Measurements from ENCODE around the gene RADX.

Gene RADX

DNA sequence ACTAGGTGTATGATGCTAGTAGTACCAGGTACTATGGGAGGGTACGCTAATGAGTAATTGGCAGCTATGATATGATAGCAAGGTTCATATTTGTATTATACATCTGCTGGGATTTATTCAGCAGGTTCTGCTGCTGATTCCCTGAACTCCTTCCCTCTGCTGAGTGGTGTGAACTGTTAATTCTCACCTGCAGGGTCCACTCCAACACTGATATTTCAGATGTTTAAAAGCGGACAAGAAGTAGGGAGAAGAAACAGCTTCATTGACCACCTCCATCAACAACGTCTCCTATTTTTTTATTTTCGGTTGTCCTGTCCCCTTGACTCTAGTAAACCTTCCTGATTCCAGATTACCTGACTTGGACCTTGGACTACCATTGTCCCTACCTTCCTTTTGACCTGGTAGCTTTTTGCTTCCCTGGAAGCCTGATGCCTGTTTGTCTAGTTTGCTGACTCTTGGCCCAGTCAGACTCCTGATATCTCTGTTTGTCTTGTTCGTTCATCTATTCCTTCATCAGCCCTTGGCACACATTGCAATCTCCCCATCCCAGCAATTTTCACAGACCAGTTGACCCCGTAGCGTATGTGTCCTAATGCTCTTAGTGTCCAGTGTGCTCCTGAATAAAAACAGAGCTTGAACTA, 80.8 kb downstream of the RADX start:
- DNase-seq: no peak

DNA sequence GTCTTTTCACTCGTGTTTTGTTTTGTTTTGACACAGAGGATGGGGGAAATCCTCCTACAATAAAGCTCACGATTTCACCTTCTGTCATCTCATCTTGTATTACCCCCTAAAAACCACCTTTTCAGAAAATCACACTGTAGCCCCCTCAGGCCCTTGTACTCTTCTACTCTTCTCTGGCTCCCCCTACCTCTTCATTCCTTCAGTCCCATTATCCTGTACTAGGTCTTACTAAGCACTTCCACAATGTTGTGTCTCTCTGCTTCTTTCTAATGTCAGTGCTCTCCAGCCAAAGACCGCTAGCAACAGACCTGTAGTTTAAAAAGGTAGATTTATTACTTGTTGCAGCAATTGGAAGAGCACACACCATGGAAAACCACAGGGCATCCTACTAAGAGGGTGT, 84.7 kb downstream of the RADX start:
- no peak for DNase-seq

DNA sequence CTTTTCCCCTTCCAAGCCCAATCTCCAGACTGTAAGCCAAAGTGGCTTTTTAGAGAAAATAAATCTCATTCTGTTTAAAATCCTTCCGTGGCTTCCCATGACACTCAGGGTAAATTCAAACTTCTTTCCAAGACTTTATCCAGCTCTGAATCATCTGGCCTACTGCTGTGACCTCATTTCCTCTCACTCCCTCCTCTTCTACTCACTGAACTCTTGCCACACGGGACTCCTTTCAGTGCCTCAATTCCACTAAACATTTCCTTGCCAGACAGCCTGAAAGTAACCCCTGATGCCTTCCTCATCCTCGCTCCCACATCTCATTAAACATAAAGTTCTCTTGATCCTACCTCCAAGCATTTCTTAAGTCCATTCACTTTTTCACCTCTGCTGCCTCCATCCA, 86.9 kb downstream of the RADX start:
- DNase-seq: no peak

- DNase-seq: no peak
Measured at GRCh38 chrX:106702636-106703035, 90.9 kb downstream of the RADX start.

- DNase-seq: no peak
Measured at GRCh38 chrX:106706466-106706865, 94.7 kb downstream of the RADX start.

GRCh38 chrX:106707771-106708454, 96.1 kb downstream of the RADX start:
- no peak for DNase-seq

- no peak for DNase-seq
Measured at GRCh38 chrX:106710771-106711170, 99.0 kb downstream of the RADX start.

DNA sequence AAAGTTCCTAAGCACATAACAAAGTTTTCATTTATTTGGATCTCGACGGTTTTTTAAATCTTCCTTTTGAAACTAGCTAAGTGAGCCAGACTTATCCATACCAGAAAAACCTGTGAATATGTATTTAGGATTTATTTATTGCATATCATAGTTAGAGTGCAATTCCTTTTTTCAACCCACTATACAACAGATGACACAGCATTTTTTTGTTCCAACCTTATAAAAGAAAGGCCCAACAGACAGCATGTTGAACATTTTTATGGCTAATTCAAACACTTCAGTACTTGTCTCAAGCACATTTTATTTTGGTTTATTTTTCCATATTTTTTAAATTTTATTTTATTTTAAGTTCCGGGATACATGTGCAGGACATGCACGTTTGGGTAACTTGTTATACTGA, 99.6 kb downstream of the RADX start:
- no peak for DNase-seq

DNA sequence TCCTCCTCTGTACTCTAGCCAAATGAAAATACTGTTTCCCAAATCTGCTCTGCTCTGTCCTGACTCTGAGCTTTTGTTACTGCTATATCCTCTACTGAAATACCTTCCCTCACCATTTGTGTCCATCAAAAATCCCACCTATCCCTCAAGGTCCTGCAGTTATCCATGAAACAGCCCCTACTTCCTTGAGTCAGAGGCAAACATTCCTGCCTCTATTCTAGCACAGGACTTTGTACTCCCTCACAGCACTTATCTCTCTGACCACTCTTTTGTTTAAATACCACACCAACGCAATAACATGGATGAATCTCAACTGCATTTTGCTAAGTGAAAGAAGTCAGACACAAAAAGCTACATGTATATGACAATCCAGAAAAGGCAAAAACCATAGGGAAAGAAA, 104.2 kb downstream of the RADX start:
- DNase-seq: no peak

- DNase-seq: no peak
Measured at GRCh38 chrX:106716463-106716862, 104.7 kb downstream of the RADX start.

DNA sequence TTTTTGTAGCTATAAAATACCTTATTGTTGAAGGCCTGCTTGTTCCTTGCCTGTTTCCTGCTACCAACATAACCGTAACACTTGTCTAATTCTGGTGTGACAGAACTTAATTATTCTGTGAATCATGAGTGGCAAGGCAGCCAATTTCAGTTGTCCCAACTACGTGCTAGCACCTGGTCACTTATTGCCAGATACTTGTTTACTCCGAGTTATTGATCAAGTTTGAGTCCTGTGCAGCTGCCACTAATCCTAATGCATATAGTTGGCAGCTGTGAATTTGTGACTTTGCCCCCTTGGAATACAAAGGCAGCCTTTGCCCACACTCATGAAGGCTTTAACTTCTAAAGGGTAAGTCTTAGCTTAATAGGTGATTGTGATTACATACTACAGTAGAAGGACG, 106.9 kb downstream of the RADX start:
- DNase-seq: no peak

GRCh38 chrX:106725931-106726330, 114.2 kb downstream of the RADX start:
- no peak for DNase-seq

GRCh38 chrX:106726485-106727437, 115.0 kb downstream of the RADX start, which contains the start of gene RNF128:
Gene RNF128, plus strand, starts transcription at chrX:106726701. Its CDS starts 213 bp downstream, at chrX:106726914.
- DNase-seq: peak; percentile 18 to 43

- no peak for DNase-seq
Measured at GRCh38 chrX:106728337-106728736, 116.6 kb downstream of the RADX start.
